Measurements from ENCODE around the gene CROCC2. TPM values are rescaled to one million over a fixed set of nuclear protein-coding genes. Genes with fewer than 3 reads are reported as not detected.

CROCC2 gene
- total and polyA plus RNA-seq, 2 donors from 2014 or later = 0.13 TPM; not detected in 1

DNA sequence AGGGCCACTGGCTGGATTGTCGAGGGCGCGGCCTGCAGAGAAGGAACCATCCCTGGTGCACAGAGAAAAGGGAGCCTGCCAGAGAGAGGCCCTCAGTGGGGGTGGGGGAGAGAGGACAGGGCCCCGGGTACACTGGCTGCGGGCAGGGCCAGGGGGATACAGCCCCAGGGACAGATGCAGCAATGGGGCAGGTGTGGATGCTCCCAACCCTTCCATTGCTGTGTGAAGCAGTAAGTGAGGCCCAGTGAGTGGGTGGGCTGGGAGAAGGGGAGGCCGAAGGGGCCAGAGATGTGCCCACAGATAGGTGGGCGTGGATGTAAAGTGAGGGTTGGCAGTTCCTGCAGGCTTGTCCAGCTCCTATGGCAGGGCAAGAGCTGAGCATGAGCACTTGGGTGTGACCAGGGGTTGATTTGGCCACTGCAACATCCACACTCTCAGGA is 30.1 kb upstream of the CROCC2 start:
- no peak for FAIRE-seq

DNA sequence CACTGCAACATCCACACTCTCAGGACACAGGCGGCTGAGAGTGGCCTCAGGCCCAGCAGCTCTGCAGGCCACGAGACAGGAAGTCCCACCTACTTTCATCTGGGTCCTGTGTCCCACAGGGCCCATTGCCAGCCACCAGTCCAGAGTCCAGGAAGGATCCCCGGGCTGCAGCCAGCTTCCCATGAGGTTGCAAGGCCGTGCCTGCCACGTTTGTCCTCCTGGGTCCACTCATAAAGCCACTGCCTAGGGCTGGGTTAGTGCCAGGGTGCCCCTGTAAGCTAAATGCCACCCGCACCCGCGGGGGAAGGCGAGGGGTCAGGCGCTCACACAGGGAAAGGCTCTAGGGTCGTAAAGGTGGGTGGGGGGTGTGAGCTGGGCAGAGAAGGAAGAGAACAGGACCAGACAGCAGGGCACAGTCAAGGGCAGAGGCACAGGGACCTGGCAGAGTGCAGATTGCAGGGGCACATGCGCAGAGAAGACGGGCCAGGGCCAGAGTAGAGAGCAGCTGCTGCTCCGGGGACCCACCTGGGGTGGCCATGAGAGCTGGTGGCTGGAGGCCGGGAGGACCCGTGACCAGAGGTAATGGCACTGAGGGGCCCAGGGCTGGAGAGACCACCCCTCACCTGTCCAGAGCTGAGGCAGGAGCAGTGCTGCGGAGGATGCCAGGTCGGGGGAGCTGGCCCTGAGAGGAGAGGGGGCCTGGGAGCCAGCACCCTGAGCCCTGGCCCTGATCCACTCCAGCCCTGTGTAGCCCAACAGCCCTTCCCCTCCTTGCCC is 29.5 kb upstream of the CROCC2 start:
- Histone ChIP-seq H3K36me3 (ENCODE audit: control insufficient read depth in 2 of 3, insufficient read depth in 3 of 3, low read length in 3 of 3) (no peaks in the 10 kb centered on the region), H3K27ac (ENCODE audit: low read depth in 2 of 2, low read length in 2 of 2) (peak overlapping the region in 1 of 2 donors; percentile 53), H3K9me3 (ENCODE audit: control insufficient read depth in 2 of 3, insufficient read depth in 1 of 3, low read length in 3 of 3) (no peaks in the 10 kb centered on the region), H3K4me3 (ENCODE audit: low read length in 3 of 3) (no peak overlapping the region), H3K4me1 (ENCODE audit: control insufficient read depth in 2 of 3, insufficient read depth in 2 of 3, low read depth in 1 of 3, low read length in 3 of 3) (peaks cover 0 to 13% (median 0%) of the 10 kb centered on the region in 3 donors), H3K27me3 (ENCODE audit: control insufficient read depth, insufficient read depth, low read length) (no peaks in the 10 kb centered on the region), H3K9ac (ENCODE audit: low read length in 3 of 3) (no peak overlapping the region)
- TF ChIP-seq, protein P1, sequence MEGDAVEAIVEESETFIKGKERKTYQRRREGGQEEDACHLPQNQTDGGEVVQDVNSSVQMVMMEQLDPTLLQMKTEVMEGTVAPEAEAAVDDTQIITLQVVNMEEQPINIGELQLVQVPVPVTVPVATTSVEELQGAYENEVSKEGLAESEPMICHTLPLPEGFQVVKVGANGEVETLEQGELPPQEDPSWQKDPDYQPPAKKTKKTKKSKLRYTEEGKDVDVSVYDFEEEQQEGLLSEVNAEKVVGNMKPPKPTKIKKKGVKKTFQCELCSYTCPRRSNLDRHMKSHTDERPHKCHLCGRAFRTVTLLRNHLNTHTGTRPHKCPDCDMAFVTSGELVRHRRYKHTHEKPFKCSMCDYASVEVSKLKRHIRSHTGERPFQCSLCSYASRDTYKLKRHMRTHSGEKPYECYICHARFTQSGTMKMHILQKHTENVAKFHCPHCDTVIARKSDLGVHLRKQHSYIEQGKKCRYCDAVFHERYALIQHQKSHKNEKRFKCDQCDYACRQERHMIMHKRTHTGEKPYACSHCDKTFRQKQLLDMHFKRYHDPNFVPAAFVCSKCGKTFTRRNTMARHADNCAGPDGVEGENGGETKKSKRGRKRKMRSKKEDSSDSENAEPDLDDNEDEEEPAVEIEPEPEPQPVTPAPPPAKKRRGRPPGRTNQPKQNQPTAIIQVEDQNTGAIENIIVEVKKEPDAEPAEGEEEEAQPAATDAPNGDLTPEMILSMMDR (IDR thresholded peaks at IDR 0.05; ENCODE audit: borderline replicate concordance, extremely low read depth, insufficient read depth) = no peak
- FAIRE-seq (no peak), DNase-seq (peak in 2 of 5 donors; percentile 30 to 74)
- intact Hi-C loops (cut with DNase I) = no loop called here

More for the DNA sequence above, 30.1 kb upstream of the CROCC2 start:
- H3K9ac ChIP-seq (ENCODE audit: low read length in 3 of 3) = no peak overlapping the region
- no peak overlapping the region for H3K4me3 ChIP-seq (ENCODE audit: low read length in 3 of 3)
- peak overlapping the region in 1 of 2 donors; percentile 53 for H3K27ac ChIP-seq (ENCODE audit: low read depth in 2 of 2, low read length in 2 of 2)
- intact Hi-C loops (cut with DNase I) = no loop called here
- H3K27me3 ChIP-seq (ENCODE audit: control insufficient read depth, insufficient read depth, low read length) = no peaks in the 10 kb centered on the region
- peaks cover 0 to 13% (median 0%) of the 10 kb centered on the region in 3 donors for H3K4me1 ChIP-seq (ENCODE audit: control insufficient read depth in 2 of 3, insufficient read depth in 2 of 3, low read depth in 1 of 3, low read length in 3 of 3)
- no peaks in the 10 kb centered on the region for H3K36me3 ChIP-seq (ENCODE audit: control insufficient read depth in 2 of 3, insufficient read depth in 3 of 3, low read length in 3 of 3)
- DNase-seq = peak in 2 of 5 donors; percentile 30 to 47
- no peaks in the 10 kb centered on the region for H3K9me3 ChIP-seq (ENCODE audit: control insufficient read depth in 2 of 3, insufficient read depth in 1 of 3, low read length in 3 of 3)
- TF ChIP-seq, protein P1 (IDR thresholded peaks at IDR 0.05; ENCODE audit: borderline replicate concordance, extremely low read depth, insufficient read depth) = no peak

- intact Hi-C loops (cut with DNase I) = no loop called here
- TF ChIP-seq, protein P1 (IDR thresholded peaks at IDR 0.05; ENCODE audit: borderline replicate concordance, extremely low read depth, insufficient read depth) = no peak
- H3K9ac ChIP-seq (ENCODE audit: low read length in 3 of 3) = no peak overlapping the region
- DNase-seq (peak in 1 of 5 donors; percentile 24), FAIRE-seq (no peak)
- no peaks in the 10 kb centered on the region for H3K9me3 ChIP-seq (ENCODE audit: control insufficient read depth in 2 of 3, insufficient read depth in 1 of 3, low read length in 3 of 3)
- H3K27ac ChIP-seq (ENCODE audit: low read depth in 2 of 2, low read length in 2 of 2) = peak overlapping the region in 1 of 2 donors; percentile 41
- peaks cover 0 to 13% (median 0%) of the 10 kb centered on the region in 3 donors for H3K4me1 ChIP-seq (ENCODE audit: control insufficient read depth in 2 of 3, insufficient read depth in 2 of 3, low read depth in 1 of 3, low read length in 3 of 3)
- no peaks in the 10 kb centered on the region for H3K36me3 ChIP-seq (ENCODE audit: control insufficient read depth in 2 of 3, insufficient read depth in 3 of 3, low read length in 3 of 3)
- H3K27me3 ChIP-seq (ENCODE audit: control insufficient read depth, insufficient read depth, low read length) = no peaks in the 10 kb centered on the region
- no peak overlapping the region for H3K4me3 ChIP-seq (ENCODE audit: low read length in 3 of 3)
Measured at GRCh38 chr2:240877460-240878340, 28.4 kb upstream of the CROCC2 start.
